HG03135 (cell line): Measurements from ENCODE around the gene PCAT7.
"Not testable (repeated sequence)": the region's sequence is repeated elsewhere in the genome, so short reads cannot be mapped to it uniquely, and the experiment has no call there.

Source experiments
- ATAC-seq: cut with Tn5 transposase; IDR thresholded peaks from one replicate; pipeline ENCODE4 v1.9.1; 2021; ENCODE audit warnings: mild to moderate bottlenecking, moderate library complexity; ENCODE audit not compliant: unreplicated experiment

The PCAT7 gene

GRCh38 chr9:94554439-94555331 is at the start of gene PCAT7:
Gene PCAT7, plus strand, starts transcription at chr9:94555083.
- ATAC-seq = no peak

GRCh38 chr9:94506370-94506769 is 48.5 kb upstream of the PCAT7 start:
- not testable (repeated sequence) for ATAC-seq

- ATAC-seq = no peak
These were observed 47.2 kb upstream of the PCAT7 start for GRCh38 chr9:94507531-94508258.

- no peak for ATAC-seq
These were observed 43.5 kb upstream of the PCAT7 start for GRCh38 chr9:94511134-94511954.

GRCh38 chr9:94511955-94512265 is 43.0 kb upstream of the PCAT7 start:
- ATAC-seq = no peak

- ATAC-seq = no peak
These were observed 40.2 kb upstream of the PCAT7 start for GRCh38 chr9:94514722-94515121.

- no peak for ATAC-seq
These were observed 37.6 kb upstream of the PCAT7 start for GRCh38 chr9:94517254-94517653.

- ATAC-seq = no peak
These were observed 29.4 kb upstream of the PCAT7 start for GRCh38 chr9:94525396-94526035.

GRCh38 chr9:94526271-94526670 is 28.6 kb upstream of the PCAT7 start:
- no peak for ATAC-seq

GRCh38 chr9:94526951-94527350 is 27.9 kb upstream of the PCAT7 start:
- ATAC-seq = no peak

- ATAC-seq = no peak
These were observed 26.0 kb upstream of the PCAT7 start for GRCh38 chr9:94528886-94529285.

- no peak for ATAC-seq
These were observed 21.7 kb upstream of the PCAT7 start for GRCh38 chr9:94533155-94533554.

- no peak for ATAC-seq
These were observed 21.3 kb upstream of the PCAT7 start for GRCh38 chr9:94533601-94534000.

GRCh38 chr9:94534901-94535300 is 20.0 kb upstream of the PCAT7 start:
- no peak for ATAC-seq

- no peak for ATAC-seq
These were observed 16.0 kb upstream of the PCAT7 start for GRCh38 chr9:94538908-94539307.

- ATAC-seq = not testable (repeated sequence)
These were observed 10.5 kb upstream of the PCAT7 start for GRCh38 chr9:94544335-94544734.

GRCh38 chr9:94545940-94546339 is 8.9 kb upstream of the PCAT7 start:
- no peak for ATAC-seq

- ATAC-seq = no peak
These were observed 1.6 kb upstream of the PCAT7 start for GRCh38 chr9:94553029-94553938.

GRCh38 chr9:94554078-94554438 is 825 bp upstream of the PCAT7 start:
- no peak for ATAC-seq

GRCh38 chr9:94557376-94557775 is 2.5 kb downstream of the PCAT7 start:
- ATAC-seq = no peak
